ENCODE results near the gene TALDO1. TPM values are rescaled to one million over a fixed set of nuclear protein-coding genes. Genes with fewer than 3 reads are reported as not detected.

The TALDO1 gene
- total and polyA plus RNA-seq, 2 donors (not counting 3 experiments of a cell fraction or from before 2014, with no cell fraction given) = 211 to 294 TPM

- H3K4me1 ChIP-seq (ENCODE audit: control insufficient read depth, extremely low read depth, insufficient read depth, low read length) = peaks cover 19% of the 10 kb centered on the region
- peak overlapping the region; percentile 57 for H3K4me2 ChIP-seq (ENCODE audit: insufficient read depth, low read length)
- H4K20me1 ChIP-seq (replicated peaks; ENCODE audit: control insufficient read depth, extremely low read depth, insufficient read depth, low read length) = no peaks in the 10 kb centered on the region
- peaks cover 5 to 25% of the 10 kb centered on the region in 2 experiments for H3K36me3 ChIP-seq (ENCODE audit: control insufficient read depth in 2 of 2, extremely low read depth in 1 of 2, insufficient read depth in 2 of 2, low read length in 2 of 2)
- H3K79me2 ChIP-seq (ENCODE audit: control insufficient read depth, insufficient read depth, low read length) = peaks cover 41% of the 10 kb centered on the region
- H3K27ac ChIP-seq (ENCODE audit: insufficient read depth, low read depth, low read length) = no peak overlapping the region
- TF ChIP-seq POLR2AphosphoS5 (IDR thresholded peaks at IDR 0.05; ENCODE audit: insufficient read depth, low read depth, low read length) = no peak
- no peak for TF ChIP-seq FOS (IDR thresholded peaks at IDR 0.05; ENCODE audit: borderline replicate concordance, insufficient read depth, low read length)
- peak in 1 of 2 donors; percentile 14 for TF ChIP-seq CTCF (IDR thresholded peaks at IDR 0.05; ENCODE audit: extremely low read depth in 1 of 2, insufficient read depth in 1 of 2, low read depth in 1 of 2, low read length in 2 of 2)
- TF ChIP-seq, protein P1, sequence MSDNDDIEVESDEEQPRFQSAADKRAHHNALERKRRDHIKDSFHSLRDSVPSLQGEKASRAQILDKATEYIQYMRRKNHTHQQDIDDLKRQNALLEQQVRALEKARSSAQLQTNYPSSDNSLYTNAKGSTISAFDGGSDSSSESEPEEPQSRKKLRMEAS (IDR thresholded peaks at IDR 0.05; ENCODE audit: insufficient read depth, insufficient read length) = no peak
- no peak for TF ChIP-seq MYC (IDR thresholded peaks at IDR 0.05; ENCODE audit: low read depth, low read length)
- TF ChIP-seq POLR2A (IDR thresholded peaks at IDR 0.05; ENCODE audit: low read depth, low read length) = peak; percentile 7
- TF ChIP-seq GATA2 (IDR thresholded peaks at IDR 0.05; ENCODE audit: insufficient read depth, insufficient read length, low read depth, low read length) = no peak
- TF ChIP-seq EZH2 (IDR thresholded peaks at IDR 0.05; ENCODE audit: borderline replicate concordance, low read depth, low read length, severe bottlenecking) = no peak
- no peak for TF ChIP-seq JUN (IDR thresholded peaks at IDR 0.05; ENCODE audit: borderline replicate concordance, insufficient read depth, insufficient read length, low read depth)
- no peaks in the 10 kb centered on the region for H3K9me1 ChIP-seq (replicated peaks; ENCODE audit: control insufficient read depth, extremely low read depth, insufficient read depth, low read length)
- no peak overlapping the region for H2AFZ ChIP-seq (ENCODE audit: low read depth, low read length)
- no peaks in the 10 kb centered on the region for H3K9me3 ChIP-seq (replicated peaks; ENCODE audit: control insufficient read depth, insufficient read depth, low read length)
- CTCF ChIA-PET = interaction anchor here (0.8 to 1.4 kb wide), 5 partner anchors 8 to 239 kb away, joined by 3 to 11 read pairs (median 4); partner anchors contain the start of gene PNPLA2
- DNase-seq (ENCODE audit: low read depth, low spot score) = no peak
- intact Hi-C loops (cut with micrococcal nuclease) (no loop called here), dilution Hi-C loops (cut with MboI; ENCODE audit: extremely low pct_ligation_motif_present, low sequenced_read_pairs) (no loop called here)
- H3K9ac ChIP-seq (replicated peaks; ENCODE audit: extremely low read depth, insufficient read depth, low read length) = peak overlapping the region; percentile 97
- no TSS peak for BruUV-seq (replicated peaks)
- no peaks in the 10 kb centered on the region for H3K27me3 ChIP-seq (ENCODE audit: control insufficient read depth in 2 of 2, insufficient read depth in 2 of 2, low read length in 2 of 2)
- FAIRE-seq = no peak
- POLR2A ChIA-PET = interaction anchor here (1.2 kb wide), 1 partner anchor 22 kb away, joined by 6 read pairs; the partner anchor contains the start of gene CD151
- peak overlapping the region in 1 of 3 experiments; percentile 80 for H3K4me3 ChIP-seq (replicated peaks in 1 of 3; ENCODE audit: insufficient read depth in 1 of 3, low read depth in 1 of 3, low read length in 3 of 3)
Observed at GRCh38 chr11:811446-812245, 64.4 kb downstream of the TALDO1 start.

Data from endothelial cell of umbilical vein (primary cell).